ENCODE results near the gene NLRP5.
"Not testable (repeated sequence)": the region's sequence is repeated elsewhere in the genome, so short reads cannot be mapped to it uniquely, and the experiment has no call there.

DNA sequence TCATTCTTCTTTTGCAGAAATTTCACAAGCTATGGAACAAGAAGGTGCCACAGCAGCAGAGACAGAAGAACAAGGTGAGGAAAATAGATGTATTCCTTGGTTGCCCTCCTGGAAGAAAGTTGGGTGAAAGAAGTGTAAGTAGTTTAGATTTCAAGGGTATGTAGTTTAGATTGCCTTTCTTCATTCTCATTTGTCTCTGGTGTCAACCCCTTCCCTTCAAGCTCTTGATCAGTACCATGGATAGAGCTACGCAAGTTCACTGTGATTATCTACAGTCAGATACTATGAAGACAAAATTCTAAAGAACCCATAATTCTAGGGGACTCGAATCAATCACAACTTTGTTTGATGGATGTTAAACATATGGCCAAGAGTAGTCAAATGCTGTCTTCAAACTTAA, 32.8 kb downstream of the NLRP5 start:
- TF ChIP-seq, protein P1, sequence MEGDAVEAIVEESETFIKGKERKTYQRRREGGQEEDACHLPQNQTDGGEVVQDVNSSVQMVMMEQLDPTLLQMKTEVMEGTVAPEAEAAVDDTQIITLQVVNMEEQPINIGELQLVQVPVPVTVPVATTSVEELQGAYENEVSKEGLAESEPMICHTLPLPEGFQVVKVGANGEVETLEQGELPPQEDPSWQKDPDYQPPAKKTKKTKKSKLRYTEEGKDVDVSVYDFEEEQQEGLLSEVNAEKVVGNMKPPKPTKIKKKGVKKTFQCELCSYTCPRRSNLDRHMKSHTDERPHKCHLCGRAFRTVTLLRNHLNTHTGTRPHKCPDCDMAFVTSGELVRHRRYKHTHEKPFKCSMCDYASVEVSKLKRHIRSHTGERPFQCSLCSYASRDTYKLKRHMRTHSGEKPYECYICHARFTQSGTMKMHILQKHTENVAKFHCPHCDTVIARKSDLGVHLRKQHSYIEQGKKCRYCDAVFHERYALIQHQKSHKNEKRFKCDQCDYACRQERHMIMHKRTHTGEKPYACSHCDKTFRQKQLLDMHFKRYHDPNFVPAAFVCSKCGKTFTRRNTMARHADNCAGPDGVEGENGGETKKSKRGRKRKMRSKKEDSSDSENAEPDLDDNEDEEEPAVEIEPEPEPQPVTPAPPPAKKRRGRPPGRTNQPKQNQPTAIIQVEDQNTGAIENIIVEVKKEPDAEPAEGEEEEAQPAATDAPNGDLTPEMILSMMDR (conservative IDR thresholded peaks at IDR 0.05; ENCODE audit: low read length) = not testable (repeated sequence)
- not testable (repeated sequence) for TF ChIP-seq EZH2phosphoT487 (IDR thresholded peaks at IDR 0.05; ENCODE audit: borderline replicate concordance)

All from Loucy (cell line).